Stimulated activated naive CD8-positive, alpha-beta T cell treated with anti-CD3 and anti-CD28 coated beads, Interleukin-15, Interleukin-2, amounts not matched to agents 100 ng/mL and 50 ng/mL, for 24 hours (primary cell): ENCODE measurements around the gene TNK2.
"Not testable (repeated sequence)": the region's sequence is repeated elsewhere in the genome, so short reads cannot be mapped to it uniquely, and the experiment has no call there.

Source experiments
- H3K27ac Mint-ChIP-seq: one replicate; pipeline ENCODE4 v1.8.0; 2021; ENCODE audit warnings: mild to moderate bottlenecking, mixed read lengths
- H3K27me3 Mint-ChIP-seq: one replicate; pipeline ENCODE4 v1.8.0; 2021; ENCODE audit warnings: mixed read lengths
- H3K36me3 Mint-ChIP-seq: one replicate; pipeline ENCODE4 v1.8.0; 2021; ENCODE audit warnings: low read depth, mixed read lengths
- H3K4me1 Mint-ChIP-seq: one replicate; pipeline ENCODE4 v1.8.0; 2021; ENCODE audit warnings: low read depth, mixed read lengths
- H3K4me3 Mint-ChIP-seq: one replicate; pipeline ENCODE4 v1.8.0; 2021; ENCODE audit warnings: mild to moderate bottlenecking, mixed read lengths
- H3K9me3 Mint-ChIP-seq: one replicate; pipeline ENCODE4 v1.8.0; 2021; ENCODE audit warnings: mixed read lengths

Gene TNK2

GRCh38 chr3:195908694-195909581 lies 587 bp upstream of the TNK2 start:
- no peaks in the 10 kb centered on the region for H3K27me3 Mint-ChIP-seq
- H3K4me1 Mint-ChIP-seq, result peaks cover 49% of the 10 kb centered on the region
- no peaks in the 10 kb centered on the region for H3K9me3 Mint-ChIP-seq
- H3K4me3 Mint-ChIP-seq, result peak overlapping the region; percentile 83
- peak overlapping the region; percentile 95 for H3K27ac Mint-ChIP-seq
- peaks cover 8% of the 10 kb centered on the region for H3K36me3 Mint-ChIP-seq

- H3K36me3 Mint-ChIP-seq, result peaks cover 13% of the 10 kb centered on the region
- H3K27me3 Mint-ChIP-seq, result no peaks in the 10 kb centered on the region
- H3K4me1 Mint-ChIP-seq, result peaks cover 62% of the 10 kb centered on the region
- H3K9me3 Mint-ChIP-seq, result no peaks in the 10 kb centered on the region
- H3K27ac Mint-ChIP-seq, result peak overlapping the region; percentile 95
- H3K4me3 Mint-ChIP-seq, result peak overlapping the region; percentile 83
Observed at GRCh38 chr3:195907684-195907933, 742 bp downstream of the TNK2 start.

DNA sequence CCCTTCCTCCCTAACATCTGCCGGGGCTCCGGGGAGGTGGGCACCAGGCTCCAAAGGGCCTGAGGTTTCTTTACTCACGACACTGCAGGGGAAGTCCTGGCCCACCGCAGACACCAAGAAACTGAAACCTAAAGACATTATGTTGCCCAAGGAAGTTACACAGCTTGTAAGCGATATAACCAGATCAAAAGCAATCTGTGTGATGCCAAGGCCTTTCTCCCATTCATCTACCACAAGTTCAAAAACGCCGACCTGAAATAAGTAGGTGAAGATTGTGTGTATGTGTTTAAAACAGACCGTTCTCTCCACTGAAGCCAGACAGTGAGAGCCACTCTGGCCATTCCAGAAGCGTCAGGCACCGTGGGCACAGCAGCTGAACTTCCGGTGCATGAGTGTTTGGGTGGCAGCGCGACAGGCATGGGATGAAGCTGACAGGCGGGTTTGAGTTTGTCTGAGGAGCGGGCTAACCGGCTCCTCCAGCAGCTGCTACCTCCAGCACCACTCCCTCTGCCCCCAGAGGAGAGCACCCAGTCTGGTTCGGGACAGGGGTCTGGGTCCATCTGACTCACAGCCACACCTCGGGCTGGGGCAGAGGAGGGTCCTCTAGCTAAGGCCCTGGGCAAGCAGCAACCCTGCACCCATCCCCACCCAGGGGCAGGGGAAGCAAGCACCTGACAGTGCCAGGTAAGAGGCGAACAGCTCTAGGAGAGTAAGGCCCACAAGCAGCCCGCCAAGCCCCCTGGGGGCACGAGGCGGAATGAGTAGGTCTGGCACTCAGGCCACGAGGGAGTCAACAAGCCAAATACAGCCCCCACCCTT lies 1.3 kb downstream of the TNK2 start:
- H3K27ac Mint-ChIP-seq, result peak overlapping the region; percentile 95
- H3K27me3 Mint-ChIP-seq, result no peaks in the 10 kb centered on the region
- H3K9me3 Mint-ChIP-seq, result no peaks in the 10 kb centered on the region
- peaks cover 65% of the 10 kb centered on the region for H3K4me1 Mint-ChIP-seq
- peak overlapping the region; percentile 83 for H3K4me3 Mint-ChIP-seq
- peaks cover 13% of the 10 kb centered on the region for H3K36me3 Mint-ChIP-seq

DNA sequence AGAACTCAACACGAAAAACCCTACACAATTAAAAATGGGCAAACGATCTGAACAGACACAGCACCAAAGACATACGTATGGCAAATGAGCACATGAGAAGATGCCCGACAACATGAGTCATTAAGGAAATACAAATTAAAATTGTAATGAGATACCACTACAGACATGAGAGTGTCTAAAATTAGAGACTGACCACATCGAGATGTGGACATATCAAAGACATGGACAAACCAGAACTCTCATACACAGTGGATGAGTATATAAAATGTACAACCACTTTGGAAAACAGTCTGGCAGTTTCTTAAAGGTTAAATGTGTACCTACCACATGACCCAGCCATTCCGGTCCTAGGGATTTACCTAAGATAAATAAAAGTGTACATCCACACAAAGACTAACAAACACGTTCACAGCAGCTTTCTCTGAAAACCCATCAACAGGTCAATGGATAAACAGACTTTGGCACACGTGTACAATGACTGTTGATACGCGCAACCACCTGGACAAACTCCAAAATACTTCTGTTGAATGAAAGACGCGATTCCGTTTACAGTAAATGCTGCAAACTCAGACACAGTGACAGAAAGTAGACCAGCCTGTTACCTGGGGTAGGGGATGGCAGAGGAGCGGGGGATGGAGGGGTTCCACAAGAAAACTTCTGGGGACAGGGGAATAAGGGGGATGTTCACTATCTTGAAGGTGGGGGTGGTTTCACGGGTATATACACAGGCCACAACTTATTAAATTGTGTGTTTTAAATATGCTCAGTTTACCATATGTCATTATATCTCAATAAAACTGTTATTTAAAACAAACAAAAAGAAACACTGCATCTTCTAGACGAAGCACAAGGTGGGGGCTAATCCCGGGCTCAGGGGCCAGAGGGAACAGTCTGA lies 2.1 kb downstream of the TNK2 start:
- H3K9me3 Mint-ChIP-seq, result no peaks in the 10 kb centered on the region
- H3K27me3 Mint-ChIP-seq, result no peaks in the 10 kb centered on the region
- peaks cover 74% of the 10 kb centered on the region for H3K4me1 Mint-ChIP-seq
- peaks cover 13% of the 10 kb centered on the region for H3K36me3 Mint-ChIP-seq
- peak overlapping the region; percentile 95 for H3K27ac Mint-ChIP-seq
- H3K4me3 Mint-ChIP-seq, result peak overlapping the region; percentile 83

GRCh38 chr3:195904368-195904767 lies 4.0 kb downstream of the TNK2 start:
- H3K4me3 Mint-ChIP-seq, result no peak overlapping the region
- H3K9me3 Mint-ChIP-seq, result no peaks in the 10 kb centered on the region
- H3K27ac Mint-ChIP-seq, result peak overlapping the region; percentile 33
- H3K36me3 Mint-ChIP-seq, result peaks cover 13% of the 10 kb centered on the region
- H3K27me3 Mint-ChIP-seq, result no peaks in the 10 kb centered on the region
- peaks cover 87% of the 10 kb centered on the region for H3K4me1 Mint-ChIP-seq

DNA sequence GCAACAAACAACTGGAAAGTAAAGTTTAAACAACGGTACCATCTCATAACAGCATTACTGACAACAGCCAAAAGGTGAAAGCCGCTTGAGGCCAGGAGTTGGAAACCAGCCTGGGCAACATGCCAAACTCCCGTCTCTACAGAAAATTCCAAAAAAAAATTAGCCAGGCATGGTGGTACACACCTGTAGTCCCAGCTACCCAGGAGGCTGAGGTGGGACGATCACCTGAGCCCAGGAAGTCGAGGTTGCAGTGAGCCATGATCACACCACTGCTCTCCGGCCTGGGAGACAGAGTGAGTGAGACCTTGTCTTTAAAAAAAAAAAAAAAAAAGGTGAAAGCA lies 4.4 kb downstream of the TNK2 start:
- H3K4me3 Mint-ChIP-seq, result no peak overlapping the region
- H3K36me3 Mint-ChIP-seq, result peaks cover 13% of the 10 kb centered on the region
- no peaks in the 10 kb centered on the region for H3K27me3 Mint-ChIP-seq
- H3K9me3 Mint-ChIP-seq, result no peaks in the 10 kb centered on the region
- no peak overlapping the region for H3K27ac Mint-ChIP-seq
- H3K4me1 Mint-ChIP-seq, result peaks cover 91% of the 10 kb centered on the region

GRCh38 chr3:195902634-195903033 lies 5.7 kb downstream of the TNK2 start:
- Mint-ChIP-seq H3K4me1 (peaks cover 92% of the 10 kb centered on the region), H3K36me3 (peaks cover 13% of the 10 kb centered on the region)
- H3K4me3 Mint-ChIP-seq, H3K27me3 Mint-ChIP-seq, H3K27ac Mint-ChIP-seq, H3K9me3 Mint-ChIP-seq: not testable (repeated sequence)

- H3K36me3 Mint-ChIP-seq, result peaks cover 13% of the 10 kb centered on the region
- H3K9me3 Mint-ChIP-seq, H3K4me3 Mint-ChIP-seq, H3K27ac Mint-ChIP-seq, H3K27me3 Mint-ChIP-seq: not testable (repeated sequence)
- H3K4me1 Mint-ChIP-seq, result peaks cover 93% of the 10 kb centered on the region
Observed at GRCh38 chr3:195901836-195902585, 6.3 kb downstream of the TNK2 start.

DNA sequence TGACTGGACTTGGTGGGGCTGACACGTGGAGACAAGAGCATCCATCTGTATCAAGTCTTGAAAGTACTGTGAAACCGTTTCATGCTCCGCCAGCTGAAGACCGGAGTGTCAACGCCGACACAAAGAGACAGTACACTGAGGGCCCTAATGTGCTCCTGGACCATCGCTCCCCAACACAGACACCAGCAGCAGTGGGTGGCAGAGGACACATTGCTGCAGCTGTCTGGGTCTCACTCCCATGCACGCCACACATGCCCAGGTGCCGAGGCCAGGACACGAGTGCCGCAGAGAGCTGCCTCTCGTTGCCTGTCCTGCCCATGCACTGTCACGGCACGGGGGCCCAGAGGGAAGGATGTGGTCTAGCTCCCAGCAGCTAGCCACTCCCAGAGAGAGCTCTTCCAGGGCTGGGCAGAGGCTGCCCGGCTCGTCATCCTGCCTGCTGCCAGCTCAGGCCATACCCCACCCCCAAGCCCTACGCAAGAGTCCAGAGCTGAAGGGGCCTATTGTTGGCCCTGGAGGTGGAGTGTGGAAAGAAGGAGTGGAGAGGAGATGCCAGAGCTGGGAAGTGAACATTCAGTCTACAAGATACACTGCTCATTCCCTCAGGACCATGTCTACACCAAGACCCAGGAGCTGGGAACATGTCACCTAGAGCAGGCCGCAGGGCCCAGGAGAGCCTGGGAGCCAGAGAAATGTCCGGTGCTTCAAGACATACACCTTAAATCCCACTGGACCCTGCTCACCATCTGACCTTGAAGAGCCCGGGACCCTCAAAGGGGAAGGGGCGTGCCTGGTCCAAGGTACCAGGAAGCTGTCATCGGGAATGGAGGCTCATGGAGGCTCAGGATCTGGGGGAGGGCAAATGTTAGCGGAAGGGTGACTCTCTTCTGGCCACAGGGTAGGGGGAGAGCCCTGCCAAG lies 7.7 kb downstream of the TNK2 start:
- Mint-ChIP-seq H3K4me1 (peaks cover 90% of the 10 kb centered on the region), H3K36me3 (peaks cover 7% of the 10 kb centered on the region), H3K4me3 (peak overlapping the region; percentile 38), H3K27ac (peak overlapping the region; percentile 74), H3K27me3 (no peaks in the 10 kb centered on the region), H3K9me3 (no peaks in the 10 kb centered on the region)

- peaks cover 5% of the 10 kb centered on the region for H3K36me3 Mint-ChIP-seq
- H3K27me3 Mint-ChIP-seq, result no peaks in the 10 kb centered on the region
- H3K9me3 Mint-ChIP-seq, result no peaks in the 10 kb centered on the region
- peak overlapping the region; percentile 38 for H3K4me3 Mint-ChIP-seq
- peaks cover 84% of the 10 kb centered on the region for H3K4me1 Mint-ChIP-seq
- H3K27ac Mint-ChIP-seq, result peak overlapping the region; percentile 21
Observed at GRCh38 chr3:195899701-195900435, 8.5 kb downstream of the TNK2 start.

DNA sequence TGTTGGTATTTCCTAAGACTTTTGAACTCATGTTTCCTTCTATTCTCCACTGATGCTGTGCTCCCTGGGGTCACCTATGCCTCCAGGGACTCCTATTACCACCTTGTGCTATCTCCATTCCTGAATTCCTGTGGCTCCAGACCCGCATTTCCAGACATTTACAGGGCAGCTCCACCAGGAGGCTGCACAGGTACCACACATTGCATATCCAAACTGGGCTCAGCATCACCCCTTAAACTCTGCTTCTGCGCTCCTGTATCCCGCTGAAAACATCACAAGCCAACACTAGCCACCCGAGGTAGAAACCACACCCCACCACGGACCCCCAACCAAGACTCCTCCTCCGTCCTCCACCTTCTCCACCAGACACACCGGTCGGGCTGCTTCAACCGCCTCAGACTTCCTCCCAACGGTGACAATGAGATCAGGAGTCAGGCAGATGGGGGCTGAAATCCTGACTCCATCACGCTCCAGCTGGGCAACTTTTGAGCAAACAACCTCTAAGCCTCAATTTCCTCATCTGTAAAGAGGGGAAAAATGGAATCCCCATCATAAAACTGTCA lies 10.4 kb downstream of the TNK2 start:
- Mint-ChIP-seq H3K9me3 (no peaks in the 10 kb centered on the region), H3K4me1 (peaks cover 73% of the 10 kb centered on the region), H3K36me3 (no peaks in the 10 kb centered on the region), H3K4me3 (no peak overlapping the region), H3K27me3 (no peaks in the 10 kb centered on the region), H3K27ac (peak overlapping the region; percentile 8)

DNA sequence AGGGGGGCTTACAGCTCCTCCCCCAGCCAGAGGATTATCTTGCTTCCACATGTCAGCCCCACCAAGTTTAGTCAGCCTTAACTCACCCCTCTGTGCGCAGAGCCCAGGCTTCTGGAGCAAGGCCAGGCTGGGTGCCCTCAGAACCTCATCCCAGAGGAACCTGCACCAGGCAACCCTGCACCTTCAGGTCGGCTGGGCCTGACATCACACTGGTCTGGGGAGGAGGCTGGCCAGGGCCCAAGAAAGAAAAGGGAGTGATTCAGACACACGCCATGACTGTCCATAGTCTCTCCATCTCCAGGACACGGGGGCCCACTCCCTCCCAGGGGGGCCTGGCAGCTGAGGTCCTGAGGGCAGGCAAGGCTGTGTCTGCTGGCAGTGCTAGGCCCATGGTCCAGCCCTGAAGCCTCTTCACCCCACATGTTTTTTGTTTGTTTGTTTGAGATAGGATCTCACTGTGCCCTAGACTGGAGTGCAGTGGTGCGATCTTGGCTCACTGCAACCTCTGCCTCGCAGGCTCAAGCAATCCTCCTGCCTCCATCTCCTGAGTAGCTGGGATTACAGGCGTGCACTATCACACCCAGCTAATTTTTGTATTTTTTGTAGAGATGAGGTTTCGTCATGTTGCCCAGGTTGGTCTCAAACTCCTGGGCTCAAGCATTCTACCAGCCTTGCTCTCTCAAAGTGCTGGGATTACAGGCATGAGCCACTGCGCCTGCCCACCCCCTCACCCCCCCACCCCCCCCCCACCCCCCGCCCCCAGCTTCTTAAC lies 11.1 kb downstream of the TNK2 start:
- H3K4me3 Mint-ChIP-seq, result peak overlapping the region; percentile 87
- H3K9me3 Mint-ChIP-seq, result no peaks in the 10 kb centered on the region
- H3K36me3 Mint-ChIP-seq, result no peaks in the 10 kb centered on the region
- no peaks in the 10 kb centered on the region for H3K27me3 Mint-ChIP-seq
- H3K4me1 Mint-ChIP-seq, result peaks cover 69% of the 10 kb centered on the region
- H3K27ac Mint-ChIP-seq, result peak overlapping the region; percentile 87
